Prostate gland (tissue), 2 donors: ENCODE data around the gene METTL13. TPM values are rescaled to one million over a fixed set of nuclear protein-coding genes. Genes with fewer than 3 reads are reported as not detected.

Experiments used
- DNase-seq: peaks from one replicate; pipeline ENCODE4 v3.0.0-alpha.2; 2019; ENCODE audit warnings: low spot score
- H3K27ac ChIP-seq, 2 donors: fragments of 200-600 bp; sonication (generic); 2 replicates each; pipeline ENCODE4 v1.5.1; 2017 to 2019
- H3K27me3 ChIP-seq: fragments of 200-600 bp; sonication (generic); replicated peaks from 2 replicates; pipeline ENCODE4 v1.5.1; 2019; ENCODE audit not compliant: insufficient read depth
- H3K36me3 ChIP-seq, 2 donors: fragments of 200-600 bp; sonication (generic); 1 replicate in 1 of 2; 2 replicates in 1 of 2; pipeline versions ENCODE4 v1.5.1 to v1.8.1; 2017 to 2019
- H3K4me1 ChIP-seq: fragments of 200-600 bp; sonication (generic); replicated peaks from 2 replicates; pipeline ENCODE4 v1.5.1; 2019
- H3K4me3 ChIP-seq, 2 donors: fragments of 200-600 bp; sonication (generic); 2 replicates each; pipeline ENCODE4 v1.5.1; 2017 to 2019
- H3K9me3 ChIP-seq: fragments of 200-600 bp; sonication (generic); 2 replicates; pipeline ENCODE4 v1.5.1; 2017
- POLR2A ChIP-seq: fragments of 450-650 bp; IDR thresholded peaks from one replicate; pipeline ENCODE4 v1.6.1; 2016; ENCODE audit warnings: antibody characterized with exemption, mild to moderate bottlenecking
- POLR2AphosphoS5 ChIP-seq: sonication (generic); formaldehyde crosslinking; IDR thresholded peaks from one replicate; pipeline ENCODE4 v1.6.1; 2017; ENCODE audit warnings: antibody characterized with exemption
- WGBS: methylation state at CpG from one replicate; pipeline ENCODE4 v1.1.5; 2018; 5-methylcytosine and 5-hydroxymethylcytosine counted together
- intact Hi-C: fragments of 100-400 bp; cut with DNase I; formaldehyde crosslinking; loops from one replicate; pipeline ENCODE4 v1.14.2; 2022
- total RNA-seq, 2 donors: library from RNA; depleted of rRNA; stranded (reverse); fragments of >200 nt; gene quantifications; one replicate each; pipeline ENCODE4 v1.1.0, GENCODE V29; 2016
- TF ChIP-seq, protein P1 (sequence below), 4 experiments: fragments of 200-600 bp in 2 of 4; fragments of 450-650 bp in 2 of 4; sonication (generic) in 2 of 4; IDR thresholded peaks; 1 replicate in 3 of 4; 2 replicates in 1 of 4; pipeline ENCODE4 v1.5.1; 2016 to 2019; ENCODE audit warnings: antibody characterized with exemption in 4 of 4, mild to moderate bottlenecking in 2 of 4, moderate library complexity in 2 of 4

The METTL13 gene
- total RNA-seq, 2 donors from 2014 or later, result 25.5 to 49.8 TPM

DNA sequence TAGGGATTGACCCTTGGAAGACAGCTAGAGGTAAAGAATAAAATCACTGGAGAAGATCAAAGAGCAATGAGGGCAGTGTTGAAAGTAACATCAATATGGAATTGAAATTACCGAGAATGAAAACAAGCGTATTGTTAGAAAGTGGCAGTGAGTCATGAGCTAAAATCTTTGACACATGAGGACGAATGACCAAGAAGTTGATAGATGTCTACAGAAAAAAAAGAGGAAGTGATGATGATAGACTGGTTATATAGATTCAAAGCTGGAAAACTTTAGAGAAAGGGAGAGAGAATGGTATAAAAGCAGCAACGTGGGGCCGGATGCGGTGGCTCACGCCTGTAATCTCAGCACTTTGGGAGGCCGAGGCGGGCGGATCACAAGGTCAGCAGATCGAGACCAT is 47.3 kb downstream of the METTL13 start:
- 95% methylated on average over 11 of the region's 11 CpGs for WGBS
- no peak for DNase-seq
- TF ChIP-seq POLR2AphosphoS5, result no peak
- no peak for TF ChIP-seq POLR2A
- TF ChIP-seq, protein P1, sequence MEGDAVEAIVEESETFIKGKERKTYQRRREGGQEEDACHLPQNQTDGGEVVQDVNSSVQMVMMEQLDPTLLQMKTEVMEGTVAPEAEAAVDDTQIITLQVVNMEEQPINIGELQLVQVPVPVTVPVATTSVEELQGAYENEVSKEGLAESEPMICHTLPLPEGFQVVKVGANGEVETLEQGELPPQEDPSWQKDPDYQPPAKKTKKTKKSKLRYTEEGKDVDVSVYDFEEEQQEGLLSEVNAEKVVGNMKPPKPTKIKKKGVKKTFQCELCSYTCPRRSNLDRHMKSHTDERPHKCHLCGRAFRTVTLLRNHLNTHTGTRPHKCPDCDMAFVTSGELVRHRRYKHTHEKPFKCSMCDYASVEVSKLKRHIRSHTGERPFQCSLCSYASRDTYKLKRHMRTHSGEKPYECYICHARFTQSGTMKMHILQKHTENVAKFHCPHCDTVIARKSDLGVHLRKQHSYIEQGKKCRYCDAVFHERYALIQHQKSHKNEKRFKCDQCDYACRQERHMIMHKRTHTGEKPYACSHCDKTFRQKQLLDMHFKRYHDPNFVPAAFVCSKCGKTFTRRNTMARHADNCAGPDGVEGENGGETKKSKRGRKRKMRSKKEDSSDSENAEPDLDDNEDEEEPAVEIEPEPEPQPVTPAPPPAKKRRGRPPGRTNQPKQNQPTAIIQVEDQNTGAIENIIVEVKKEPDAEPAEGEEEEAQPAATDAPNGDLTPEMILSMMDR (IDR thresholded peaks at IDR 0.05), result no peak
- no peaks in the 10 kb centered on the region for H3K9me3 ChIP-seq
- H3K36me3 ChIP-seq, result no peaks in the 10 kb centered on the region
- H3K27ac ChIP-seq, result no peak overlapping the region
- no peak overlapping the region for H3K4me3 ChIP-seq
- intact Hi-C loops, result no loop called here
- no peaks in the 10 kb centered on the region for H3K4me1 ChIP-seq
- no peaks in the 10 kb centered on the region for H3K27me3 ChIP-seq

DNA sequence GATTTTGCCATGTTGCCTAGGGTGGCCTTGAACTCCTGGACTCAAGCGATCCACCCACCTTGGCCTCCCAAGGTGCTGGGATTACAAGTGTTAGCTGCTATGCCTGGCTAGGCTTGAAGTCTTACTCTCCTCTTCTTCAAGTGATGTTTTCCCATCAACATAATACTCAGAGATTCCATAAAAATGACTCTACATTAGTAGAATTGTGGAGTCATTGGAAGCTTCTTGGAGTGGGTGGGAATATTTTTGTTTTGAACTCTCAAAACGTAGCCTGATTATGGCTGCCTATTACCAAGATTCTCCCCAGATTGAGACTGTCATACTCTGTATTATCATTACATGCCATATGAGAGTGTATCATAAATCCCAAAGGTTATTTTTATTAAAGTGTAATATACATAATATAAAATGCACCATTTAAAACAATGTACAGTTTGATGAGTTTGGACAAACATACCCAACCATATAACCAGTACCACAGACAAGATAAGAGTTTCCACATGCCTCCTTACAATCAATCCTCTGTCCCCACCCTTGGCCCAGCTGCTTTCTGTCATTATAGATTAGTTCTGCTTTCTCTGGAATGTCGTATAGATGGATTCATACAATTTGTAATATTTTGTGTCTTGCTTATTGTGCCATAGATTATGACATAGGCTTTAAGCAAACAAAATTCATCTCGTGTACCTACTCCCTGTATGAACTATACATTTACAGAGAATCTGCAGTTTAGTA is 51.8 kb downstream of the METTL13 start:
- Histone ChIP-seq H3K9me3 (no peaks in the 10 kb centered on the region), H3K27me3 (no peaks in the 10 kb centered on the region), H3K4me3 (no peak overlapping the region), H3K36me3 (no peaks in the 10 kb centered on the region), H3K4me1 (no peaks in the 10 kb centered on the region), H3K27ac (no peak overlapping the region)
- 85% methylated on average over 4 of the region's 4 CpGs for WGBS
- DNase-seq, result no peak
- intact Hi-C loops, result no loop called here
- TF ChIP-seq POLR2AphosphoS5 (no peak), POLR2A (no peak)
- TF ChIP-seq, protein P1 (IDR thresholded peaks at IDR 0.05), result no peak

DNA sequence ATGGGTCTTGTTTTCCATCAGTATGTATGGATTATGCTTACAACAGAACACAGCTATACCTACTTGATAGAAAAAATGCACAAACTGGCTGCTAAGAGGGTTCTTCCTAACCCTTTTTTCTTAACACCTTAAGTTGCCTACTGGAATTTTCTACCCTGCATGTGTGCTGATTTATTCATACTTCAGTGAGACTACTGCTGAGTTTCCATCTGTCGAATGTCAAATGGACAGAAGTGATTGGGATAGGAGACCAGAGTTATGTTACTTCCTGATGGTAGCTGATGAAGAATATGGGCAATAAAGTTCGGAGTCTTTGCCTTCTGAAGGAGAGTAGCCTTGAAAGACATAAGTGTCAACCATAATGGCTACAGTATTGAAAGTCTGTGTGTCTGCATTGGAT is 53.4 kb downstream of the METTL13 start:
- no peaks in the 10 kb centered on the region for H3K4me1 ChIP-seq
- no peak for DNase-seq
- H3K9me3 ChIP-seq, result no peaks in the 10 kb centered on the region
- TF ChIP-seq POLR2AphosphoS5 (no peak), POLR2A (no peak)
- TF ChIP-seq, protein P1 (IDR thresholded peaks at IDR 0.05), result no peak
- H3K36me3 ChIP-seq, result no peaks in the 10 kb centered on the region
- no peaks in the 10 kb centered on the region for H3K27me3 ChIP-seq
- intact Hi-C loops, result no loop called here
- no peak overlapping the region for H3K27ac ChIP-seq
- H3K4me3 ChIP-seq, result no peak overlapping the region
- 94% methylated on average over 2 of the region's 2 CpGs for WGBS

DNA sequence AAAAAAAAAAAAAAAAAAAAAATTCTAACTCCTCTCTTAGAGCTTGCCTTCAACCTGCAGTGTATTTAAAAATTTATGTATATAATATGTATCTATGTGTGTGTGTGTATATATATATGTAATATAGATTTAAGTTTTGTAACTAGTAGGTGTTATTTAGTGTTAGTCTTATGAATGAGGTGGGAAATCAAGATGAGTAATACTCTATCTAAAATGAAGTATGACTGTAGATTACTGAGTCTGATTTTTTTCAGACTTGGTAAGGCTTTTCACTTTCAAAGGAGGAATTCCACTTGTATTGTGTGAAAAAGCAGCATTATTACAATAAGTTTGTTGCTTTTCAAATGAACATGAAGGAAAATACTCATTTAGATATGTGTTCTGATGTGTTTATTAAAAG is 54.4 kb downstream of the METTL13 start:
- no peaks in the 10 kb centered on the region for H3K36me3 ChIP-seq
- no peak for TF ChIP-seq POLR2A
- TF ChIP-seq POLR2AphosphoS5, result no peak
- TF ChIP-seq, protein P1 (IDR thresholded peaks at IDR 0.05), result no peak
- H3K9me3 ChIP-seq, result no peaks in the 10 kb centered on the region
- H3K4me1 ChIP-seq, result no peaks in the 10 kb centered on the region
- H3K27me3 ChIP-seq, result no peaks in the 10 kb centered on the region
- H3K27ac ChIP-seq, result no peak overlapping the region
- intact Hi-C loops, result no loop called here
- no peak for DNase-seq
- no peak overlapping the region for H3K4me3 ChIP-seq
